ENCODE results near the gene PREB.

GRCh38 chr2:27128668-27129571, 5.5 kb downstream of the PREB start:
- TF ChIP-seq, protein P1, sequence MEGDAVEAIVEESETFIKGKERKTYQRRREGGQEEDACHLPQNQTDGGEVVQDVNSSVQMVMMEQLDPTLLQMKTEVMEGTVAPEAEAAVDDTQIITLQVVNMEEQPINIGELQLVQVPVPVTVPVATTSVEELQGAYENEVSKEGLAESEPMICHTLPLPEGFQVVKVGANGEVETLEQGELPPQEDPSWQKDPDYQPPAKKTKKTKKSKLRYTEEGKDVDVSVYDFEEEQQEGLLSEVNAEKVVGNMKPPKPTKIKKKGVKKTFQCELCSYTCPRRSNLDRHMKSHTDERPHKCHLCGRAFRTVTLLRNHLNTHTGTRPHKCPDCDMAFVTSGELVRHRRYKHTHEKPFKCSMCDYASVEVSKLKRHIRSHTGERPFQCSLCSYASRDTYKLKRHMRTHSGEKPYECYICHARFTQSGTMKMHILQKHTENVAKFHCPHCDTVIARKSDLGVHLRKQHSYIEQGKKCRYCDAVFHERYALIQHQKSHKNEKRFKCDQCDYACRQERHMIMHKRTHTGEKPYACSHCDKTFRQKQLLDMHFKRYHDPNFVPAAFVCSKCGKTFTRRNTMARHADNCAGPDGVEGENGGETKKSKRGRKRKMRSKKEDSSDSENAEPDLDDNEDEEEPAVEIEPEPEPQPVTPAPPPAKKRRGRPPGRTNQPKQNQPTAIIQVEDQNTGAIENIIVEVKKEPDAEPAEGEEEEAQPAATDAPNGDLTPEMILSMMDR (IDR thresholded peaks at IDR 0.05): no peak
- TF ChIP-seq POLR2A (IDR thresholded peaks at IDR 0.05): no peak
